ENCODE measurements around the gene KCNS1. TPM values are rescaled to one million over a fixed set of nuclear protein-coding genes. Genes with fewer than 3 reads are reported as not detected.

KCNS1 gene
- total RNA-seq, 4 donors from 2014 or later, result 0.97 TPM; not detected in 3

DNA sequence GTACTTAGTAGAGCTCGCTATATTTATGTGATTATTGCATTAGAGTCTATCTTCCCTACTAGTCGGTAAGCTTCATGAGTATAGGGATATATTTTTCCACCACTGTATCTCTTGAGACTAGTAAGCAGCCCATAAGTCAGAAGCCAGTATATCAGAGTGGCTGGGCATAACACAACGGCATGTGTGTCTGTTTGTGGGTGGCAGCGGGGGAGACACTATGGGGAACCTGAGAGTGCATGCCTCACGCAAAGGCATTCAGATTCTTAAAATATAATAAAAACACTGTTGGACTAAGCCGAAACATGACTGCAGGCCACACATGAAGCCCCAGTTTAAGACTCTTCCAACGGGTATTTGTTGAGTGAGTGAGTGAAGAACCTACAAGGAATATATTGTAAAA, 8.0 kb downstream of the KCNS1 start:
- no peaks in the 10 kb centered on the region for H3K36me3 ChIP-seq
- intact Hi-C loops (cut with DNase I; ENCODE audit: low total_unique reads), result no loop called here
- H3K27ac ChIP-seq, result no peak overlapping the region
- no peak for DNase-seq
- H3K9me3 ChIP-seq, result no peaks in the 10 kb centered on the region
- peaks cover 4 to 17% of the 10 kb centered on the region in 2 donors for H3K27me3 ChIP-seq
- H3K4me1 ChIP-seq, result peaks cover 0 to 3% of the 10 kb centered on the region in 2 donors
- TF ChIP-seq POLR2A (IDR thresholded peaks at IDR 0.05), result no peak
- TF ChIP-seq, protein P1, sequence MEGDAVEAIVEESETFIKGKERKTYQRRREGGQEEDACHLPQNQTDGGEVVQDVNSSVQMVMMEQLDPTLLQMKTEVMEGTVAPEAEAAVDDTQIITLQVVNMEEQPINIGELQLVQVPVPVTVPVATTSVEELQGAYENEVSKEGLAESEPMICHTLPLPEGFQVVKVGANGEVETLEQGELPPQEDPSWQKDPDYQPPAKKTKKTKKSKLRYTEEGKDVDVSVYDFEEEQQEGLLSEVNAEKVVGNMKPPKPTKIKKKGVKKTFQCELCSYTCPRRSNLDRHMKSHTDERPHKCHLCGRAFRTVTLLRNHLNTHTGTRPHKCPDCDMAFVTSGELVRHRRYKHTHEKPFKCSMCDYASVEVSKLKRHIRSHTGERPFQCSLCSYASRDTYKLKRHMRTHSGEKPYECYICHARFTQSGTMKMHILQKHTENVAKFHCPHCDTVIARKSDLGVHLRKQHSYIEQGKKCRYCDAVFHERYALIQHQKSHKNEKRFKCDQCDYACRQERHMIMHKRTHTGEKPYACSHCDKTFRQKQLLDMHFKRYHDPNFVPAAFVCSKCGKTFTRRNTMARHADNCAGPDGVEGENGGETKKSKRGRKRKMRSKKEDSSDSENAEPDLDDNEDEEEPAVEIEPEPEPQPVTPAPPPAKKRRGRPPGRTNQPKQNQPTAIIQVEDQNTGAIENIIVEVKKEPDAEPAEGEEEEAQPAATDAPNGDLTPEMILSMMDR (IDR thresholded peaks at IDR 0.05), result no peak
- H3K4me3 ChIP-seq, result no peak overlapping the region

DNA sequence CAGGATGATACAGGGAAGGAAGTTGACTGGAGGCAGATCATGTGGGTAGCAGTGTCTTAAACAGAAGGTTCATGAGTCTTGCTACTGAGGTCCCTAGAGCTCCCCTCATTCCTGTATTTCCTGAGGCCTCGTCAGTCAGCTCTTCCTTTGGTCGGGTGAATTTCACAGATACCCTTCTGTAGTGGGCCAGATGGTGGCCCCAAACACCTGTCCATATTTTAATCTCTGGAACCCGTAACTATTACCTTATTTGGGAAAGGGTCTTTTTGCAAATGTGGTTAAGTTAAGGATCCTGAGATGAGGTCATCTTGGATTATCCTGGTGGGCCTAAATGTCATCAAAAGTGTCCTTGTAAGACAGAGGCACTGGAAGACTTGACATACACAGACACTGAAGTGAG, 9.6 kb downstream of the KCNS1 start:
- intact Hi-C loops (cut with DNase I; ENCODE audit: low total_unique reads), result no loop called here
- Histone ChIP-seq H3K9me3 (no peaks in the 10 kb centered on the region), H3K36me3 (no peaks in the 10 kb centered on the region), H3K27ac (no peak overlapping the region), H3K27me3 (peaks cover 0 to 3% of the 10 kb centered on the region in 2 donors), H3K4me1 (no peaks in the 10 kb centered on the region), H3K4me3 (no peak overlapping the region)
- no peak for DNase-seq
- TF ChIP-seq, protein P1 (IDR thresholded peaks at IDR 0.05), result no peak
- no peak for TF ChIP-seq POLR2A (IDR thresholded peaks at IDR 0.05)

DNA sequence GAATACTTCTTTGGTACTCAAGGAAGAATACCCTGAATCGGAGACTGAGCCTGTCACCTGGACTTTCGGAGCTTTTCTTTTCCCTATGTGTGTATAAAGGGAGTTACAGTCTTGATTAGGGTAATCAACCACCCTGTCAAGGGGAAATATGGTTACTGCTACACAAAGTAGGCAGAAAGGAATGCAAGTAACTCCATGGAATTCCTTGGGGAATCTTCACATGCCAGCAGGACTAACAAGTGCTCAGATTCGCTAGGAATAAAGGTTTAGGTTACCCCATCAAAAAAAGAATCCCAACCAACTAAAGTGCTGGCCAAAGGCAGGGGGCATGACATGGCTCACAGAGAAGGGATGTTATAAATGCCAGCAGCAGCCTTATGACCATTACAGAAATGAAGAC, 10.4 kb downstream of the KCNS1 start:
- no peak overlapping the region for H3K27ac ChIP-seq
- H3K36me3 ChIP-seq, result no peaks in the 10 kb centered on the region
- intact Hi-C loops (cut with DNase I; ENCODE audit: low total_unique reads), result no loop called here
- H3K4me1 ChIP-seq, result no peaks in the 10 kb centered on the region
- no peaks in the 10 kb centered on the region for H3K9me3 ChIP-seq
- H3K4me3 ChIP-seq, result no peak overlapping the region
- no peak for DNase-seq
- TF ChIP-seq, protein P1 (IDR thresholded peaks at IDR 0.05), result no peak
- TF ChIP-seq POLR2A (IDR thresholded peaks at IDR 0.05), result no peak
- H3K27me3 ChIP-seq, result no peaks in the 10 kb centered on the region

DNA sequence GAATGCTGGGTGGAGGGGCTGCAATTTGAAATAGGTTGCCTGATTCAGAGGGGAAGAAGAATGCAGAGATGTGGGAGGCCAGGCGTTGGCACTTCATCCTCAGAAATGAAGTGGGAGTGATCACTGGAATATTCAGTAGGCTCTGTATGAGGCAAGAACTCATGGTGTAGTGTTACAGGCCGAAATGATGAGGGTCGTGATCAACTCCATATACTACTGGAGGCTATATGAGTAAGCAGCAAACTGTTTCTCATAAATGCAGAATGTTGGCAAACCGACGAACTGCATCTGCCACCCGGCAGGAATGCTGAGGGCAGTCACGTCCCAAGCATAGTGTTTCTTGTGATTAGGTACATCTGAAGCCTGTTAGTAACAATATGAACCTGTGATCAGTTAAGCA, 12.7 kb downstream of the KCNS1 start:
- Histone ChIP-seq H3K4me3 (no peak overlapping the region), H3K9me3 (no peaks in the 10 kb centered on the region), H3K27me3 (no peaks in the 10 kb centered on the region), H3K36me3 (no peaks in the 10 kb centered on the region), H3K4me1 (no peaks in the 10 kb centered on the region), H3K27ac (no peak overlapping the region)
- no peak for DNase-seq
- intact Hi-C loops (cut with DNase I; ENCODE audit: low total_unique reads), result no loop called here
- no peak for TF ChIP-seq POLR2A (IDR thresholded peaks at IDR 0.05)
- TF ChIP-seq, protein P1 (IDR thresholded peaks at IDR 0.05), result no peak

DNA sequence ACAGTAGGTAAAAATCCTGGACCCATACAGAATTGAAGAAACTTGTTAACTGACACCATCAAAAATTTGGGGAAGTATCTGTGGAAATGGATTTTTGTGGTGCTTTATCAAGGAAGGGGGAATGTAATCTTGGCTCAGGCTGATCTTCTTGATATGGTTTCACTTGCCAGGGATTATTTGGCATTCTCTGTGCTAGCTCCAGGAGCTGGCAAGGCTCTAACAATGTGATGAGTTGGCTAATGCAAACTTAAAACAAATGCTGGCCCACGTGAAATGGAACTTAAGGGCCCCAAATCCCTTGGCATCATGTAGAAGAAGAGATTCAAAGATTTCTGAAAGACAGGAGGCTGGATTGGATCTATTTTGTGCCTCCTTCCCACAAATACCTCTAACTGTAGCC, 13.1 kb downstream of the KCNS1 start:
- H3K27ac ChIP-seq, result no peak overlapping the region
- intact Hi-C loops (cut with DNase I; ENCODE audit: low total_unique reads), result no loop called here
- H3K27me3 ChIP-seq, result no peaks in the 10 kb centered on the region
- TF ChIP-seq POLR2A (IDR thresholded peaks at IDR 0.05), result no peak
- TF ChIP-seq, protein P1 (IDR thresholded peaks at IDR 0.05), result no peak
- DNase-seq, result no peak
- H3K4me3 ChIP-seq, result no peak overlapping the region
- no peaks in the 10 kb centered on the region for H3K9me3 ChIP-seq
- no peaks in the 10 kb centered on the region for H3K4me1 ChIP-seq
- no peaks in the 10 kb centered on the region for H3K36me3 ChIP-seq

Measured in uterus (tissue), 4 donors.